LNCaP clone FGC (cell line): ENCODE results near the gene SNTB2.

Experiments
- DNase-seq: peaks from one replicate; pipeline ENCODE4 v3.0.0-alpha.2; 2011; ENCODE audit warnings: low read depth
- H3K4me3 ChIP-seq: 2 replicates; pipeline ENCODE4 v1.5.1; 2011; ENCODE audit warnings: mild to moderate bottlenecking, low read depth, low read length, control low read depth
- TF ChIP-seq, protein P1 (sequence below): IDR thresholded peaks from 2 replicates; pipeline ENCODE4 v1.5.1; 2012; ENCODE audit warnings: mild to moderate bottlenecking; ENCODE audit not compliant: control insufficient read depth, insufficient read depth; ENCODE audit errors: extremely low read depth

The SNTB2 gene

DNA sequence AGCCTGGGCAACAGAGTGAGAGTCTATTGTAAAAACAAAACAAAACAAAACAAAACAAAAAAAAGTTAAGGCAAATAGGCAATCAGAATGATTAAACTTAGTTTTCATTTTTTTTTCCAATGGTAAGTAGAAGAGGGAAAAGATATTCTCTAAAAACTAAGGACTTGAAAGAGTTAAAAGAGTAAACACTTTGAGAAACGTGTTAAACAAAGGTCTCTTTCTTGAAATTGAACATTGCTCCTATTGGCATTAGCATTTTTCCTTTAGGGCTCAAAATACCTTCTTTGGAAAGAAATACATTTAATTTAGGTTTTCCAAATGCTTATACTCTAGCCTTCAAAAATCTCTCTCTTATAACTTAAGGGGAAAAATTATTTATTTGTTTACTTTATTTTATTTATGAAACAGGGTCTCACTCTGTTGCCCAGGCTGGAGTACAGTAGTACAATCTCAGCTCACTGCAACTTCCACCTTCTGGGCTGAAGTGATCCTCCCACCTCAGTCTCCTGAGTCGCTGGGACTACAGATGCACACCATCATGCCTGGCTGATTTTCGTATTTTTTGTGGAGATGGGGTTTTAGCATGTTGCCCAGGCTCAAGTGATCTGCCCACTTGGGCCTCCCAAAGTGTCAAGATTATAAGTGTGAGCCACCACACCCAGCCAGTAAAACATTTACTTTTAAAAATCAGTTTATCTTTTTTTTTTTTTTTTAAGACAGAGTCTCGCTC lies 79.5 kb downstream of the SNTB2 start:
- TF ChIP-seq, protein P1, sequence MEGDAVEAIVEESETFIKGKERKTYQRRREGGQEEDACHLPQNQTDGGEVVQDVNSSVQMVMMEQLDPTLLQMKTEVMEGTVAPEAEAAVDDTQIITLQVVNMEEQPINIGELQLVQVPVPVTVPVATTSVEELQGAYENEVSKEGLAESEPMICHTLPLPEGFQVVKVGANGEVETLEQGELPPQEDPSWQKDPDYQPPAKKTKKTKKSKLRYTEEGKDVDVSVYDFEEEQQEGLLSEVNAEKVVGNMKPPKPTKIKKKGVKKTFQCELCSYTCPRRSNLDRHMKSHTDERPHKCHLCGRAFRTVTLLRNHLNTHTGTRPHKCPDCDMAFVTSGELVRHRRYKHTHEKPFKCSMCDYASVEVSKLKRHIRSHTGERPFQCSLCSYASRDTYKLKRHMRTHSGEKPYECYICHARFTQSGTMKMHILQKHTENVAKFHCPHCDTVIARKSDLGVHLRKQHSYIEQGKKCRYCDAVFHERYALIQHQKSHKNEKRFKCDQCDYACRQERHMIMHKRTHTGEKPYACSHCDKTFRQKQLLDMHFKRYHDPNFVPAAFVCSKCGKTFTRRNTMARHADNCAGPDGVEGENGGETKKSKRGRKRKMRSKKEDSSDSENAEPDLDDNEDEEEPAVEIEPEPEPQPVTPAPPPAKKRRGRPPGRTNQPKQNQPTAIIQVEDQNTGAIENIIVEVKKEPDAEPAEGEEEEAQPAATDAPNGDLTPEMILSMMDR: no peak
- no peak for DNase-seq
- no peak overlapping the region for H3K4me3 ChIP-seq

DNA sequence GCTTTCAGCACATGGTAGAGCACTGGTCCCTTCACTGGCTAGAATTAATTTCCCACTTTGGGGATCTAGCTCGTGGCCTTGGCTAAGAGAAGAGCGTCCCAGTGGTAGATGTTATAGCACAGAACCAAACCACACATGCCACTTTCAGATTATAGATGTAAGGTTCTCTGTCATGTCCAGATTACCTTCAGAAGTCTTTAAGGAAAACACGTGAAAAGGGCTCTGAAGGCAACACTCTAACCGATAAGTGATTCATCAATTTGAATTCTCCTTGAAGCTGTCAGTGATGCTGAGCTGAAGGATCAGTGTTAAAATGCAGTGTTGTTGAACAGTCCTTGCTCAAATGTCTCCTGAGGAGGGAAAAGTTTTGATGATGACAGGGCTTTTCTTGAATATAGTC lies 80.7 kb downstream of the SNTB2 start:
- H3K4me3 ChIP-seq: no peak overlapping the region
- TF ChIP-seq, protein P1: no peak
- DNase-seq: no peak

DNA sequence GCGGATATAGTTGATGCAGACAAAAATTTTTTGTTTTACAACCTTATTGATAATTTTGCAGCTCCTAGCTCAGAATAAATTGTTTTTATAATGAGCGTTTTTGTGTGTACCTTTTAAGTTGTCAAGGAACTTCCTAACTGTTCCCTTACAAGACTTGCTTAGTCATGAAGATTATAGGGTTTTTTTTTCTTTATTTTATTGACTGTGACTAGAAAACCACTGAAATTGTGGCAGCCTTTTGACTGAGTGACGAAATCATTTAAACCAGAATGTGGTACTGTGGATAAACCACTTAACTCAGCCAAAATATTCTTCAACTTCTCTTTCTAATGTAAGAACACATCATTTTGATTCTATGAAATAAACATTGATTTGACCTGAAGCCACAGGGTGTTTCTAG lies 83.4 kb downstream of the SNTB2 start:
- DNase-seq: no peak
- TF ChIP-seq, protein P1: no peak
- H3K4me3 ChIP-seq: no peak overlapping the region

DNA sequence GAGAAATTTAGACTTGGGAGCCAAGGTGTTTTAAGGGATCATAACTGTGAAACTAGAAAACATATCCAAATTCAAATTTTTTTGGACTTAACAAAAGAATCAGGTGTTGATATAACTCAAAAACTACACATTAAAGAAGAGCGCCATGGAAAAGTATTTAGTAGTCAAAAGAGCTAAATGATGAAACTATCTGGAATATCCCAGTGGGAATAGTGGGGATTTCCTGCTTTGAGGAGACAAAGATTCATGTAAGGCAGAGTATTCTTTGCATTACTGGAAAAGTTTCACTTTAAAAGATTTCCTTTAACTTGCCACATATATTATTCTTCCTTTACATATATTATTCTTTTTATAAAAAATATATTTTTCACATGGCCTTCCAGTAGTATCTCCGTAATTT lies 83.9 kb downstream of the SNTB2 start:
- TF ChIP-seq, protein P1: no peak
- H3K4me3 ChIP-seq: no peak overlapping the region
- DNase-seq: no peak

DNA sequence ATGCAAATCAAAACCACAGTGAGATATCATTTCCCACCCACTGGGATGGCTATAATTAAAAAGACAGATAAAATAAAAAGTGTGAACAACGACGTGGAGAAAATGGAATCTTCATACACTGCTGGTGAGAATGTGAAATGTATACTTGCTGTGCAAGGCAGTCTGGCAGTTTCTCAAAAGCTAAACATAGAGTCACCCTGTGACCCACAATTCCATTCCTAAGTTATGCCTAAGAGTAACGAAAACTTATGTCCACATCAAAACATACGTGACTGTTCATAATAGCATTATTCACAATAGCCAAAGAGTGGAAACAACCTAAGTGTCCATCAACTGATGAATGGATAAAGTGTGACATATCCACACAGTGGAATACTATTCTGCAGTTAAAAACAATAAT lies 86.0 kb downstream of the SNTB2 start:
- TF ChIP-seq, protein P1: no peak
- no peak for DNase-seq
- no peak overlapping the region for H3K4me3 ChIP-seq

DNA sequence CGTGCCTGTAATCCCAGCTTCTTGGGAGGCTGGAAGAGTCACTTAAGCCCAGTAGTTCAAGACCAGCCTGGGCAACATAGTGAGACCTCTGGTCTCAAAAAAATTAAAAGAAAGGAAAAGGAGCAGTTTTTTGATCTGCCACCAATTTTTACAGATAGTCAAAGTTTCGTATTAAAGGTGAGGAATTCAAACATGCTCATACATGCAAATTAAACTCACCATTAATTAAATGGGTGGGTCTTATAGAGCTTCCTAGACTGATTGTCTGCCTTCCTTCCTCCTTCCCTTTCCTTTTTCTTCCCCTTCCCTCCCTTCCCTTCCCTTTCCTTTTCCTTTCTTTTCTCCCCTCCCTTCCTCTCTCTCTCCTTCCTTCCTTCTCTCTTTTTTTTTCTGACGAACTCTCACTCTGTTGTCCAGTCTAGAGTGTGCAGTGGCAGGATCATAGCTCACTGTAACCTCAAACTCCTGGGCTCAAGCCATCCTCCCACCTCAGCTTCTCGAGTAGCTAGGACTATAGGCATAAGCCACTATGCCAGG lies 87.8 kb downstream of the SNTB2 start:
- TF ChIP-seq, protein P1: no peak
- DNase-seq: no peak
- no peak overlapping the region for H3K4me3 ChIP-seq
